Measurements from ENCODE around the gene BCL2L11. TPM values are rescaled to one million over a fixed set of nuclear protein-coding genes. Genes with fewer than 3 reads are reported as not detected.

BCL2L11 gene
- total RNA-seq, 6 experiments from 2014 or later, result 0.67 to 0.95 (median 0.81) TPM

DNA sequence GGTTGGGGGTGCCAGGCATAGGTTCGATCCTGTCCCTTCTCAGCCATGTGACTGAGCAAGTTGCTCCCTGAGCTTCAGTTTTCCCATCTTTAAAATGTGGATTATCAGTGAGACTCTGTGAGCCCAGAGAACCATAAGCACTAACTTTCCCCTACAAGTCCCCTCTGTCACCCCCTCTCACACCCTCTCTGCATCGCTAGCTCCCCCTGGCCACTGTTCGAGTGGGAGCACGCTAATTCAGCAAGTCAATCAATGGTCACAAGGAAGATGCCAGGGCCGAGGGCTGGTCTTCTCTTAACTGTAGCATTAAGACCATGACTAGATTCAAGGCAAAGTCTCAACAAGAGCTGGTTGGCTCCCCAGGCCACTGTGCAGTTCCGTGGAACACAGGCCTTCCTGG is 66.2 kb downstream of the BCL2L11 start:
- Mint-ChIP-seq H3K27me3 (ENCODE audit: insufficient read depth) (peaks cover 20% of the 10 kb centered on the region), H3K4me3 (no peak overlapping the region), H3K9me3 (no peaks in the 10 kb centered on the region), H3K4me1 (ENCODE audit: low read depth) (no peaks in the 10 kb centered on the region), H3K36me3 (ENCODE audit: low read depth) (no peaks in the 10 kb centered on the region), H3K27ac (no peak overlapping the region)
- no peak for TF ChIP-seq CTCF (IDR thresholded peaks at IDR 0.05)
- DNase-seq, result no peak

GRCh38 chr2:111188681-111189080 is 68.0 kb downstream of the BCL2L11 start:
- H3K4me1 Mint-ChIP-seq (ENCODE audit: low read depth), result no peaks in the 10 kb centered on the region
- H3K27ac Mint-ChIP-seq, result no peak overlapping the region
- H3K36me3 Mint-ChIP-seq (ENCODE audit: low read depth), result no peaks in the 10 kb centered on the region
- DNase-seq, result no peak
- H3K4me3 Mint-ChIP-seq, result no peak overlapping the region
- H3K9me3 Mint-ChIP-seq, result no peaks in the 10 kb centered on the region
- TF ChIP-seq CTCF (IDR thresholded peaks at IDR 0.05), result no peak
- H3K27me3 Mint-ChIP-seq (ENCODE audit: insufficient read depth), result peaks cover 20% of the 10 kb centered on the region

GRCh38 chr2:111189106-111189505 is 68.4 kb downstream of the BCL2L11 start:
- TF ChIP-seq CTCF (IDR thresholded peaks at IDR 0.05), result no peak
- H3K4me1 Mint-ChIP-seq (ENCODE audit: low read depth), result no peaks in the 10 kb centered on the region
- H3K27me3 Mint-ChIP-seq (ENCODE audit: insufficient read depth), result peaks cover 20% of the 10 kb centered on the region
- no peak for DNase-seq
- no peak overlapping the region for H3K4me3 Mint-ChIP-seq
- no peak overlapping the region for H3K27ac Mint-ChIP-seq
- H3K36me3 Mint-ChIP-seq (ENCODE audit: low read depth), result no peaks in the 10 kb centered on the region
- no peaks in the 10 kb centered on the region for H3K9me3 Mint-ChIP-seq

DNA sequence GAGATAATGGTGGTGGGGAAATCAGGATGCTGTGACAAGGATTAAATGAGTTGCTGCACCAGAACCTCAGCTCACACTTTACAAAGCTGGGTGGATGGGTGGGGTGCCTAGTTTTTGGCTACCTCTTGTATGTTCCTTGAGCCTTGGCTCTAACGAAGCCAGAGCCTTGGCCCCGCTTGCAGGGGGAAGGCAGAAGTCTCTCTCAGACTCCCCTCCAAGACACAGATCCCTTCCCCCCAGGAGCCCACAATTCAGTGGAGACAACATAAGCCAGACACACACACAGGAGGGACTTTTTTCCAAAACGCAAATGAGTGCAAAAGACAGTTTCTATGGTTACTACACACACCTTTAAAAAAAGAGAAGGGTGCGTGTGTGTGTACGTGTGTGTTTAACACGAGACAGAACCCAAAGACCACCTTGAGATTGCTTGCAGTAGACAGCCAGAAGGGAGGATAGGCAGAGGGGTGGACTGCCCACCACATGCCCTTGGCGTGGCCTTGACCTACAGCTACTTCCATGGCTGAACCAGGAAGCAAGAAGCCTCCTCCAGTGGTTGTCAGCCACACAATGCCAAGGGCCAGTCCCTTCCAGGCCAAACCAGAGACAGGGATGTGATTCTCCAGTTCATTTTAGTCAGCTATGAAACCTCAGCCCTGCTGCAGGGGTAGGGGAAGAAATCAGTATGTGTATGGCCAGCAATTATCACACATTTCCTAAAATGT is 70.3 kb downstream of the BCL2L11 start:
- no peaks in the 10 kb centered on the region for H3K4me1 Mint-ChIP-seq (ENCODE audit: low read depth)
- H3K36me3 Mint-ChIP-seq (ENCODE audit: low read depth), result no peaks in the 10 kb centered on the region
- no peak overlapping the region for H3K4me3 Mint-ChIP-seq
- no peak overlapping the region for H3K27ac Mint-ChIP-seq
- no peaks in the 10 kb centered on the region for H3K9me3 Mint-ChIP-seq
- DNase-seq, result no peak
- TF ChIP-seq CTCF (IDR thresholded peaks at IDR 0.05), result no peak
- H3K27me3 Mint-ChIP-seq (ENCODE audit: insufficient read depth), result peaks cover 5% of the 10 kb centered on the region; the same call in 1 of the 2 replicates

- H3K9me3 Mint-ChIP-seq, result no peaks in the 10 kb centered on the region
- H3K4me3 Mint-ChIP-seq, result no peak overlapping the region
- no peak for DNase-seq
- H3K27me3 Mint-ChIP-seq (ENCODE audit: insufficient read depth), result no peaks in the 10 kb centered on the region; the same call in 1 of the 2 replicates
- H3K36me3 Mint-ChIP-seq (ENCODE audit: low read depth), result no peaks in the 10 kb centered on the region
- no peaks in the 10 kb centered on the region for H3K4me1 Mint-ChIP-seq (ENCODE audit: low read depth)
- TF ChIP-seq CTCF (IDR thresholded peaks at IDR 0.05), result no peak
- no peak overlapping the region for H3K27ac Mint-ChIP-seq
Observed at GRCh38 chr2:111191877-111192276, 71.2 kb downstream of the BCL2L11 start.

All from HFFc6 (cell line).